Body of pancreas (tissue), 4 donors: ENCODE results near the gene EYS. TPM values are rescaled to one million over a fixed set of nuclear protein-coding genes. Genes with fewer than 3 reads are reported as not detected.

Experiments
- ATAC-seq: fragments of 150-250 bp; one replicate; pipeline ENCODE4 v1.9.1; 2016
- DNase-seq, 4 donors: peaks; one replicate each; pipeline ENCODE4 v3.0.0-alpha.2; 2019
- H3K27ac ChIP-seq, 4 donors: fragments of 200-600 bp; sonication (generic); 1 replicate in 3 of 4; 2 replicates in 1 of 4; pipeline versions ENCODE4 v1.5.1 to v1.6.1; 2016 to 2019; ENCODE audit warnings: mild to moderate bottlenecking in 1 of 4, mixed read lengths in 1 of 4, moderate library complexity in 1 of 4
- H3K27me3 ChIP-seq, 2 donors: fragments of 200-600 bp; sonication (generic); one replicate each; pipeline ENCODE4 v1.6.0; 2016; ENCODE audit warnings: mild to moderate bottlenecking in 1 of 2
- H3K36me3 ChIP-seq, 2 donors: fragments of 200-600 bp; sonication (generic); replicated peaks in 1 of 2; 2 replicates each; pipeline ENCODE4 v1.5.1; 2016; ENCODE audit warnings: low read depth in 2 of 2; ENCODE audit not compliant: insufficient read depth in 1 of 2
- H3K4me1 ChIP-seq: fragments of 200-600 bp; sonication (generic); one replicate; pipeline ENCODE4 v1.6.0; 2016
- H3K4me3 ChIP-seq, 2 donors: fragments of 200-600 bp; sonication (generic); 1 replicate in 1 of 2; 2 replicates in 1 of 2; pipeline ENCODE4 v1.5.1; 2016 to 2019
- H3K9me3 ChIP-seq, 3 donors: fragments of 200-600 bp; sonication (generic); 1 replicate in 2 of 3; 2 replicates in 1 of 3; pipeline ENCODE4 v1.5.1; 2016
- POLR2A ChIP-seq, 3 donors: fragments of 450-650 bp; IDR thresholded peaks; one replicate each; pipeline ENCODE4 v1.6.1; 2016; ENCODE audit warnings: antibody characterized with exemption in 3 of 3, mild to moderate bottlenecking in 2 of 3
- WGBS, 2 donors: methylation state at CpG; one replicate each; pipeline ENCODE4 v1.1.5; 2017; 5-methylcytosine and 5-hydroxymethylcytosine counted together
- intact Hi-C: fragments of 100-400 bp; cut with DNase I; formaldehyde crosslinking; loops from one replicate; pipeline ENCODE4 v1.15.1; 2023
- total RNA-seq, 2 donors: library from RNA; depleted of rRNA; stranded (reverse); fragments of >200 nt; gene quantifications; one replicate each; pipeline ENCODE4 v1.1.0, GENCODE V29; 2016
- TF ChIP-seq, protein P1 (sequence below), 7 experiments: fragments of 450-650 bp in 4 of 7; fragments of 200-600 bp in 3 of 7; sonication (generic) in 3 of 7; IDR thresholded peaks; one replicate each; pipeline ENCODE4 v1.5.1; 2016 to 2019; ENCODE audit warnings: antibody characterized with exemption in 7 of 7

The EYS gene
- total RNA-seq, 2 donors from 2014 or later: 0.26 TPM; not detected in 1

DNA sequence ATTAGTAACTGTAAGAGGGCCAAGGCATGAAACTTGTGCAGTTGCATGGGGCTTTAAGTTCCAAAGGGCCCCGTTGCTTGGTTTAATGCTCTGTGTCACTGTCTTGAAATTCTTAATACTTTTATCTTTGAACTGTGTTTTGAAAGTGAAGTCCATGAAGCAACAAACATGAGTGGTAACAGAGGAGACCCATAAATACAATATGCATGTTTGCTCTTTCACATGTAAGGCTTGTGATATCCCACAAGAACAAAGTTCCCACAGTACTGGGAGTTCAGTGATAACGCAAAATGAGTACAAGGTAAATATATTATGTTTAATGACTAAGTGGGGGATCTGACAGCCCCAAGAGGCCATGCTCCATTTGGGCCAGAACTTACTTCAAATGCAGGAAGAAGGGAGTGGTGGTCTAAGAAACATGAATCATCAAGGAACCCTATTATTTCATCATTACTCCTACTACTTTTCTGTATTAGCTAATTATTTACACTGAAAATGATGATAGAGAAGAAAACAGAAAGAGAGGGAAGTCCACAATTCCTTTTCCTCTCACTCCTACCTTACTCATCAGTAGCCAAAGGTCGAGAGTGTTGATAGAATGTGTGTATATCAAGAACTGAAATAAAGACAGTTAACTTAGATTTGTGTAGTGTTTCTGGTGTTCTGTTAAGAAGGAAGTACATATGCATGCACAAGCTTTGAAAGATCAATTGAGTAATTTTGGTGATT lies 1914.1 kb downstream of the EYS start:
- DNase-seq (no peak), ATAC-seq (no peak)
- Histone ChIP-seq H3K4me3 (no peak overlapping the region), H3K36me3 (no peaks in the 10 kb centered on the region), H3K27me3 (no peaks in the 10 kb centered on the region), H3K9me3 (no peaks in the 10 kb centered on the region), H3K4me1 (no peaks in the 10 kb centered on the region), H3K27ac (no peak overlapping the region)
- intact Hi-C loops: no loop called here
- WGBS, 2 donors: 53 to 59% methylated on average over 3 of the region's 3 CpGs
- no peak for TF ChIP-seq POLR2A (IDR thresholded peaks at IDR 0.05)
- TF ChIP-seq, protein P1, sequence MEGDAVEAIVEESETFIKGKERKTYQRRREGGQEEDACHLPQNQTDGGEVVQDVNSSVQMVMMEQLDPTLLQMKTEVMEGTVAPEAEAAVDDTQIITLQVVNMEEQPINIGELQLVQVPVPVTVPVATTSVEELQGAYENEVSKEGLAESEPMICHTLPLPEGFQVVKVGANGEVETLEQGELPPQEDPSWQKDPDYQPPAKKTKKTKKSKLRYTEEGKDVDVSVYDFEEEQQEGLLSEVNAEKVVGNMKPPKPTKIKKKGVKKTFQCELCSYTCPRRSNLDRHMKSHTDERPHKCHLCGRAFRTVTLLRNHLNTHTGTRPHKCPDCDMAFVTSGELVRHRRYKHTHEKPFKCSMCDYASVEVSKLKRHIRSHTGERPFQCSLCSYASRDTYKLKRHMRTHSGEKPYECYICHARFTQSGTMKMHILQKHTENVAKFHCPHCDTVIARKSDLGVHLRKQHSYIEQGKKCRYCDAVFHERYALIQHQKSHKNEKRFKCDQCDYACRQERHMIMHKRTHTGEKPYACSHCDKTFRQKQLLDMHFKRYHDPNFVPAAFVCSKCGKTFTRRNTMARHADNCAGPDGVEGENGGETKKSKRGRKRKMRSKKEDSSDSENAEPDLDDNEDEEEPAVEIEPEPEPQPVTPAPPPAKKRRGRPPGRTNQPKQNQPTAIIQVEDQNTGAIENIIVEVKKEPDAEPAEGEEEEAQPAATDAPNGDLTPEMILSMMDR (IDR thresholded peaks at IDR 0.05): no peak

DNA sequence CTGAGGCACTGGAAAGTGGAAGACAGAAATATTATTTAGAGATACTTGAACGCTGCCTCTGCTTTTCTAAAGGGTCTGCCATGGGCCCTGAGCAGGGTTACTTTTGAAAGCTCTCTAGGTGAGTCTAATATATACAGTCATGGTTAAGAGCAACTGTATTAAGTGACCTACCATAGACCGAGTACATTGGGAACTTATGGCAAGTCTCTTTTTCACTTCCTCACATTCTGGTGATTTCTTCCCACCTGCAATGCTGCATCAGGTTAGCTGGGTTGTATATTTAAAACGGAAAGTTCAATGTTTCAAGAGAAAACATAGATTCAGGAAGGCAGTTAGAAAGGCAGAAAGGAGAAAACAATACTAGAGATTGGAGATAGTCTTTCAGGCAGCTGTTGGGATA lies 1916.7 kb downstream of the EYS start:
- Histone ChIP-seq H3K4me1 (no peaks in the 10 kb centered on the region), H3K36me3 (no peaks in the 10 kb centered on the region), H3K4me3 (no peak overlapping the region), H3K9me3 (no peaks in the 10 kb centered on the region), H3K27me3 (no peaks in the 10 kb centered on the region), H3K27ac (no peak overlapping the region)
- intact Hi-C loops: no loop called here
- 61 to 64% methylated on average over 3 of the region's 3 CpGs for WGBS, 2 donors
- no peak for DNase-seq
- TF ChIP-seq, protein P1 (IDR thresholded peaks at IDR 0.05): no peak
- no peak for TF ChIP-seq POLR2A (IDR thresholded peaks at IDR 0.05)
- ATAC-seq: no peak

DNA sequence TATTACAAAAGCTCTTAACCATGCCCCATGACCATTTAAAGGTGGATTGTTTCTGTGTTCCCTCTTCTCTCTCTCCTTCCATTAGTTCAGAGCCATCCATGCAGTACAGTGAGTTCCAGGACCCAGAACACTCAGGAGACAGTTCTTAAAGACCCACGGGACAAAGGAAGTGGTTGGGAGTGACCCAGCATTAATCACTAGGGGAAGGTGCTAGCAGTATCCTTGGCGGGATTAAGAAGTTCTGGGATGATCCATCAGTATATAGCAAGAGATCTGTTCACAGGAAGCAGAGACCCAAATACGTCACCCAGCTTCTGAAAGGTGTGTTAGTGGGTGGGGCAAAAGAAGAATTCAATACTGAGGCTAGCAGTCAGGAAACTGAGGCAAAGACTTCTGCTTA lies 1917.3 kb downstream of the EYS start:
- WGBS, 2 donors: 39 to 55% methylated on average over 3 of the region's 3 CpGs

DNA sequence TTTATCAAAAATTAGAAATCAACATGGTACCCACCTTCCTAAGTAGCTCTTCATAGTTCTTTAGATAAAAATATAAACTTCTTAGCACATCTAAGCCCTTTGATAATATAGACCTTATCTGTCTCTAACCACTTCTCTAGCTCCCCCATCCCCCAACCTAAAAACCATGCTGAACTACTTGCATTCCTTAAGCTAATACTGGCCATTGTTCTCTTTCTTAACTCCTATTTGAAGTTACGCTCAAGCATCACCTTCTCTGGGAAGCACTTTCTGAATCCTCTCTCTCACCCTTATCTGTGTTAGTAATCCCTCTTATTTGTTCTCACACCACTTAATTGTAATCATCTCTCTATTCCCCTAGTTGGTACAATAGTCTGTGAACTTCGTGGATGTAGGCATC lies 1918.5 kb downstream of the EYS start:
- WGBS, 2 donors: 51 to 58% methylated on average over 2 of the region's 2 CpGs
- no peak for DNase-seq
- Histone ChIP-seq H3K4me3 (no peak overlapping the region), H3K36me3 (no peaks in the 10 kb centered on the region), H3K27me3 (no peaks in the 10 kb centered on the region), H3K4me1 (no peaks in the 10 kb centered on the region), H3K27ac (no peak overlapping the region), H3K9me3 (no peaks in the 10 kb centered on the region)
- no peak for ATAC-seq
- intact Hi-C loops: no loop called here
- no peak for TF ChIP-seq POLR2A (IDR thresholded peaks at IDR 0.05)
- TF ChIP-seq, protein P1 (IDR thresholded peaks at IDR 0.05): no peak

More for the DNA sequence above, 1917.3 kb downstream of the EYS start:
- no peak overlapping the region for H3K27ac ChIP-seq
- no peak for TF ChIP-seq POLR2A (IDR thresholded peaks at IDR 0.05)
- TF ChIP-seq, protein P1 (IDR thresholded peaks at IDR 0.05): no peak
- DNase-seq: no peak
- no peaks in the 10 kb centered on the region for H3K27me3 ChIP-seq
- no peak overlapping the region for H3K4me3 ChIP-seq
- H3K36me3 ChIP-seq: no peaks in the 10 kb centered on the region
- intact Hi-C loops: no loop called here
- H3K4me1 ChIP-seq: no peaks in the 10 kb centered on the region
- ATAC-seq: no peak
- H3K9me3 ChIP-seq: no peaks in the 10 kb centered on the region

DNA sequence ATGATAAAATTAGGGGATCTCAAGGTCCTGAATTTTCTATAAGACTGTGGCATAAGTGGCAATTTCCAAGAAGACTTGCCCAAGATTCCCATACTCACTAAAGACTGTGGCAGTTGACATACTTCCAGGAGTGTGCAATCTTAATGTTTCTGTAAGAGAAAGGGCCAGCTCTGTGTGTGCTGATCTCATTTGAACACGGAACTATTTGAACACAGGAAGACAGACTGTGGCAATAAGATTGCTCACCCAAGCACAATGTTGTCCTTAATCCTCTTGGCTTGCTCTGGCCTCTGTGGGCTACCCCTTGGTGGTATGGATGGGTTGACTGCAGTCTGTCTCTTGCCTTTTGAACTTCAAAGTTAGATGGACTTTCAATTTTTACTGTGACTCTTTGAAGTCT lies 1920.0 kb downstream of the EYS start:
- intact Hi-C loops: no loop called here
- DNase-seq: no peak
- Histone ChIP-seq H3K9me3 (no peaks in the 10 kb centered on the region), H3K4me1 (peaks cover 4% of the 10 kb centered on the region), H3K36me3 (no peaks in the 10 kb centered on the region), H3K27ac (no peak overlapping the region), H3K4me3 (no peak overlapping the region), H3K27me3 (no peaks in the 10 kb centered on the region)
- 50 to 75% methylated on average over 1 of the region's 1 CpG for WGBS, 2 donors
- ATAC-seq: no peak
- TF ChIP-seq, protein P1 (IDR thresholded peaks at IDR 0.05): no peak
- no peak for TF ChIP-seq POLR2A (IDR thresholded peaks at IDR 0.05)
